Measurements from ENCODE around the gene HMGCL.
"Not testable (repeated sequence)": the region's sequence is repeated elsewhere in the genome, so short reads cannot be mapped to it uniquely, and the experiment has no call there.

Gene HMGCL

DNA sequence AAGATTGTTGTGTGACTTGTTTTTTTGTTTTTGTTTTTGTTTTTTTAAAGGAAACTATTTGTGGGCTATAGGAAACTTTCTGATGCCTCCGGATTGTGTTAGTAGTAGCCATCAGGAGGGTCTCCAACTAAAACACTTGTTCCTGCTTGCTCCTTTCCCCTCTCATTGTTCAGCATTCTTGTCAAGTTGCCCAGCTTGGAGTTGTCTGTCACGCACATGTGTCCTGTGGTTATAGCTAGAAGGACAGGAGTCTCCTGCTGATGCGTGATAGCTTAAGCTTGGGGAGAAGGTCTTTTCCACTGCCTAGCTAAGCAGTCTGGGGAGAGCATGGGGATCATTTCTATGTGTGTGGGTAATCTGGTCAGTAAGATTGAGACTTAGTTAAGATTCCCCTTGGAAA lies 37.5 kb downstream of the HMGCL start:
- Mint-ChIP-seq H3K36me3 (ENCODE audit: low read depth) (peaks cover 74% of the 10 kb centered on the region), H3K9me3 (no peaks in the 10 kb centered on the region), H3K4me3 (no peak overlapping the region), H3K27ac (peak overlapping the region; percentile 35), H3K27me3 (no peaks in the 10 kb centered on the region), H3K4me1 (ENCODE audit: low read depth) (peaks cover 28% of the 10 kb centered on the region)
- DNase-seq: no peak

DNA sequence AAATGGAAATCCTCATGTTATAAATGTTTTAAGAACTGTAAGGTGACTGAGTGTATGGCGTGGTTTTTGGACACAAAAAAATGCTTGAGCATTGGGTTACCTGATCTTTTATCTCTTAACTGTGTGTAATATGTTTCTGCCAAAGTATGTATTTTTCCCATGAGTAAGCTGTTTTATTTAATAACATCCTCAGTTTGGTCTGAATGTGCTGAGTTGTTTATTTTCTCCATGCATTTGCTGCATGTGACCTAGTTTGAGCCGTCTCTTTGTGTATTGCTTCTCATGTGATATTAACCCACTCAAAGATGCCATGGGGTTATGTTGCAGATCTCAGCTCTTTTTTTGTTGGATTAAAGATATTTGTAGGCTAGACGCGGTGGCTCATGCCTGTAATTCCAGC lies 40.4 kb downstream of the HMGCL start:
- H3K27ac Mint-ChIP-seq: no peak overlapping the region
- peaks cover 77% of the 10 kb centered on the region for H3K36me3 Mint-ChIP-seq (ENCODE audit: low read depth)

DNA sequence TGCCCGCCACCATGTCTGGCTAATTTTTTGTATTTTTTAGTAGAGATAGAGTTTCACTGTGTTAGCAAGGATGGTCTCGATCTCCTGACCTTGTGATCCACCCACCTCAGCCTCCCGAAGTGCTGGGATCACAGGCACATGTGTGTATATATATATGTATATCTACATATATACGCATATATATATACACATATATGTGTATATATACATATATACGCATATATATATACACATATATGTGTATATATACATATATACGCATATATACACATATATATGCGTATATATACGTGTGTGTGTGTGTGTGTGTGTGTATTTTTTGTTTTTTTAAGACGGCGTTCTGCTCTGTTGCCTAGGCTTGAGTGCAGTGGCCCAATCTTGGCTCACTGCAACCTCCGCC lies 42.1 kb downstream of the HMGCL start:
- H3K4me1 Mint-ChIP-seq (ENCODE audit: low read depth): peaks cover 26% of the 10 kb centered on the region
- not testable (repeated sequence) for DNase-seq, H3K4me3 Mint-ChIP-seq, H3K9me3 Mint-ChIP-seq, H3K27ac Mint-ChIP-seq, H3K27me3 Mint-ChIP-seq
- peaks cover 76% of the 10 kb centered on the region for H3K36me3 Mint-ChIP-seq (ENCODE audit: low read depth)

More for the DNA sequence above, 40.4 kb downstream of the HMGCL start:
- no peaks in the 10 kb centered on the region for H3K27me3 Mint-ChIP-seq
- no peak overlapping the region for H3K4me3 Mint-ChIP-seq
- no peaks in the 10 kb centered on the region for H3K9me3 Mint-ChIP-seq
- DNase-seq: no peak
- H3K4me1 Mint-ChIP-seq (ENCODE audit: low read depth): peaks cover 18% of the 10 kb centered on the region

DNA sequence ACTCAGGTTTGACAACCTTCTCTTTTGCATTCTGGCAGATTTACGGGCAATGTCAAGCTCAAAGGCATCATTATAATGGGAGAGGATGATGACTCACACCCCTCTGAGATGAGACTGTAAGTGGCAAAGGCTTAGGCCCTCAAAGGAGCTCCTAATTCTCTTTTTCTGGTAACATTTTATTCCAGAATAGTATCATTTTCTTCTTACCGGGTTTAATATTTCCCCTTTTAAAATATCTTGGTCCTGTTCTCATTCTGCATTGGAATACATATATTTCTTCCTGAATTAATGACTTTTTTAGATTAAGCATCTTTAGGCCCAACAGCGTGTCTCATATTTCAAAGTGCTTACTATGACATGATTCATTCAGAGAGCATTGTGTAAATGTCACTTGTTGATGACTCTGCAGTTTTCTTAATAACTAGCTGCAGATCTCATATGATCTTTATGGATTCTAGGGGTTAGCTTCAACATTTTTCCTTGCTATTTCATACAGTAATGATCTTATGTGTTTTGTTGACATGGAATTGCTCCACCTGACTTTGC lies 45.3 kb downstream of the HMGCL start:
- H3K27ac Mint-ChIP-seq: peak overlapping the region; percentile 89
- H3K36me3 Mint-ChIP-seq (ENCODE audit: low read depth): peaks cover 52% of the 10 kb centered on the region
- H3K27me3 Mint-ChIP-seq: no peaks in the 10 kb centered on the region
- H3K4me1 Mint-ChIP-seq (ENCODE audit: low read depth): peaks cover 45% of the 10 kb centered on the region
- no peaks in the 10 kb centered on the region for H3K9me3 Mint-ChIP-seq
- DNase-seq: no peak
- peak overlapping the region; percentile 92 for H3K4me3 Mint-ChIP-seq

DNA sequence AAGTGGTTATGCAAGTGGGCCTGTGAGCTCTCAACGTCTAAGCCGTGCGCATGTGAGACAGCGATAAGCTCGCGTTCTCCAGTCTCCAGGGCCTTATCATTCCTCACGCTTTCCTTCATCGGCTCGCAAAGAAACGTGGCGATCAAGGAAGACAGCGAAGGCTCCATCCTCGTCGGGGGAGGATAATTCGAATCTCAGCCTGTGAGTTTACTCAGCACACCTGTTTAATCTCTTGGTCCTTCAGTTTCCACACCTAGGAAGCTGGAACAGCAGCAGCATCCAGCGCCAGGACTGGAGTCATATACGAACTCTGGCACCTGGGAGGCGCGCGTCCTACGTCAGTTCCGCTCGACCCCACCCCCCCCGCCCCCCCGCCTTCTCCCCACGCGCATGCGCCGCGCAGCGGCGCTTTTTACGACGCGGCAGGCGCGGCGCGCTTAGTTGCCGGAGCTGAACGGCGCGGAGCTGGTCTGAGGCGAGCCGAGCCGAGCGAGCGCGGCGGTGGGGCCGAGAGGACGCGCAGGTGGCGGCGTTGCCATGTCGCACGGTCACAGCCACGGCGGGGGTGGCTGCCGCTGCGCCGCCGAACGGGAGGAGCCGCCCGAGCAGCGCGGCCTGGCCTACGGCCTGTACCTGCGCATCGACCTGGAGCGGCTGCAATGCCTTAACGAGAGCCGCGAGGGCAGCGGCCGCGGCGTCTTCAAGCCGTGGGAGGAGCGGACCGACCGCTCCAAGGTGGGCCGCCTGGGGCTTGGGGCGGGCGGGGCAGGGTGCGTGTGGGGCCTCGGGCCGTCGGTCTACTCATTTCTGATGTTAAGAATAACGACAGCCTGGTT lies 47.0 kb downstream of the HMGCL start, which contains the start of gene PITHD1:
TSS of gene PITHD1 (plus strand) at position 440 of the 836 bp plus-strand sequence. CDS start at position 538, 98 bp downstream.
- no peaks in the 10 kb centered on the region for H3K9me3 Mint-ChIP-seq
- H3K27ac Mint-ChIP-seq: peak within 1 kb of the TSS; percentile 96
- no peaks in the 10 kb centered on the region for H3K27me3 Mint-ChIP-seq
- peaks cover 38% of the 10 kb centered on the region for H3K36me3 Mint-ChIP-seq (ENCODE audit: low read depth)
- peak within 1 kb of the TSS; percentile 92 for H3K4me3 Mint-ChIP-seq
- peaks cover 53% of the 10 kb centered on the region for H3K4me1 Mint-ChIP-seq (ENCODE audit: low read depth)
- peak; percentile 86 for DNase-seq

DNA sequence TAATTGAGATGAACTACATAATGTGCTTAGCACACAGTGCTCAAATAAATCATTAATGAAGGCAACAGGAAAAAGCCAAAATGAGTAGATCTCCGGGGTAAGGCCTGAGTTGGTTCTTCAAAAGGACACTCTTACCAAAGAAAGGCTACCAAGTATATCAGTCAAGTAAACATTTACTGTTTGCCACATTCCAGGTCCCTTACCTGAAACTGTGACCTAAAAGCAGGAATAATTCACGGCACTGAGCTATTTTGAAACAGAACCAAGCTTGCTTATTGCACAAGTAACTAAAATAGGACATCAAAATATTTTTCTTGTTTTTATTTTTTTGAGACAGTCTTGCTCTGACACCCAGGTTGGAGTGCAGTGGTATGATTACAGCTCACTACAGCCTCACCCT lies 49.0 kb downstream of the HMGCL start:
- Mint-ChIP-seq H3K4me1 (ENCODE audit: low read depth) (peaks cover 53% of the 10 kb centered on the region), H3K9me3 (no peaks in the 10 kb centered on the region), H3K27ac (peak overlapping the region; percentile 96), H3K4me3 (peak overlapping the region; percentile 92), H3K27me3 (no peaks in the 10 kb centered on the region), H3K36me3 (ENCODE audit: low read depth) (peaks cover 32% of the 10 kb centered on the region)
- DNase-seq: no peak

DNA sequence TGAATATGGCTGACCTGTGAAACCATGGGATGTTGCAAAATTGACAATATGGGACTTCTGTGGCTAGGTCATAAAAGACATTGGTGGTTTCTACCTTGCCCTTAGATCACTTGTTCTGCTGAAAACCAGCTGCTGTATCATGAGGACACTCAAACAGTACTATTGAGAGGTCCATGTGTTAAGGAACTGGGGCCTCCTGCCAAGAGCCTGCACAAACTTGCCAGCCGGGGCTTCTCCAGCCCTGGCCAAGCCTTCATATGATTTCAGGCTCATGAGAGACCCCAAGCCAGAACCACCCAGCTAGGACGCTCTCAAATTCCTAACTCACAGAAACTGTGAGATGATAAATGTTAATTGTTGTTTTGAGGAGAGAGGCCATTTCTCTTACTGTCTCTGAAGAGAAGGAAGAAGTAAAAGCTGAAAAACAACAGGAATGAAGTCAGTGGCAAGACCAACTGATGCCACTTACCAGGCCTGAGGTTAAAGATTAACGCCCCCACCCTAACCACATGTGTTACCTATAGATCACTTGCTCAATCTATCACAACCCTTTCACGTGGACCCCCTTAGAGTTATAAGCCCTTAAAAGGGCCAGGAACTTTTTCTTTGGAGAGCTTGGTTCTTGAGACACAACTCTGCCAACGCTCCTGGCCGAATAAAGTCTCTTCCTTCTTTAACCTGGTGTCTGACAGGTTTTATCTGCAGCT lies 50.9 kb downstream of the HMGCL start:
- no peak overlapping the region for H3K27ac Mint-ChIP-seq
- H3K4me3 Mint-ChIP-seq: no peak overlapping the region
- no peak for DNase-seq
- no peaks in the 10 kb centered on the region for H3K9me3 Mint-ChIP-seq
- peaks cover 22% of the 10 kb centered on the region for H3K36me3 Mint-ChIP-seq (ENCODE audit: low read depth)
- H3K4me1 Mint-ChIP-seq (ENCODE audit: low read depth): peaks cover 42% of the 10 kb centered on the region
- H3K27me3 Mint-ChIP-seq: no peaks in the 10 kb centered on the region

DNA sequence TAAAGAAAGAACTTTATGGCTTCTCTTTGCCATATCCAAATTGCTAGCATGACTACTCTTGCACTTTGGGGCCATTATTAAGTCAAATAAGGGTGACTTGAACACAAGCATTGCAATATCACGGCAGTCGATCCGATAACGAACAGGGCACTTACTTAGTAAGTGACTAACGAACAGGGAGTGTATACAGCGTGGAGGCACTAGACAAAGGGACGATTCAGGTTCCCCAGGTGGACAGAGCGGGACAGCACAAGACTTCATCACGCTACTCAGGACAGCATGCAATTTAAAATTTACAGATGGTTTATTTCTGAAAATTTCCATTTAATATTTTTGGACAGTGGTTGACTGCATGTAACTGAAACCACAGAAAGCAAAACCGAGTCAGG lies 52.4 kb downstream of the HMGCL start:
- Mint-ChIP-seq H3K4me3 (no peak overlapping the region), H3K27ac (no peak overlapping the region), H3K27me3 (no peaks in the 10 kb centered on the region), H3K36me3 (ENCODE audit: low read depth) (peaks cover 27% of the 10 kb centered on the region), H3K4me1 (ENCODE audit: low read depth) (peaks cover 34% of the 10 kb centered on the region), H3K9me3 (no peaks in the 10 kb centered on the region)
- no peak for DNase-seq

DNA sequence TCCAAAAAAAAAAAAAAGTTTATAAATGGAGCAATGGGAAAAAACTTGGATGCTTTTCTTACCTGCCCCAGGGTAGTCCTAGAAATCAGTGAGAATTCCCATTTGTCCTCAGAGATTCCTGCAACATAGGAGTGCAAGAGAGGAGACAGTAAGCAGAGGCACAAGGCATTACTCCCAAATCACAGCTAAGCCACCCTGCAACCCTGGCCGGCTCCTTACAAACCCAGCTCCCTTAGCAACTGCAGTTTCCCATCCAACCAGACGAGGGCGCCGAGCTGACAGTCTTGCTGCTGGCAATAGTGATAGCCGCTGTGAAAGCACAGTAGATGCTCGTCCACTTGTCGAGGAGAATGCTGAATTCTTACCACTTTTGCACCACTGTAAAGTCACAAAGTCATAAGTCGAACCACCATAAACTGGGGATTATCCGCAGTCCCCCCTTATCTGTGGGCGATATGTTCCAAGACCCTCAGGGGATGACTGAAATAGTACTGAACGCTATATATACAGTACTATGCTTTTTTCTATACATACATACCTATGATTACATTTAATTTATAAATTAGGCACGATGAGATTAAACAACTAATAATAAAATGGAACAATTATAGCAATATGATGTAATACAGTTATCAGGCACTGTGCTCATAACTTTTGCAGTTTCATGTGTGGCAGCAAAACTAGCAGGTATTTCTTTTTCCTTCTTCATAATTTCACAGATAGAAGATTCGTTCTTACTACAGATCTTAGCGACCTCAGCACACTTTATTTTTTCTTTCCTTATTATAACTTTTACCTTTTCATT lies 53.0 kb downstream of the HMGCL start:
- Mint-ChIP-seq H3K36me3 (ENCODE audit: low read depth) (peaks cover 29% of the 10 kb centered on the region), H3K27ac (no peak overlapping the region), H3K9me3 (no peaks in the 10 kb centered on the region), H3K27me3 (no peaks in the 10 kb centered on the region), H3K4me3 (no peak overlapping the region), H3K4me1 (ENCODE audit: low read depth) (peaks cover 34% of the 10 kb centered on the region)
- peak; percentile 89 for DNase-seq

DNA sequence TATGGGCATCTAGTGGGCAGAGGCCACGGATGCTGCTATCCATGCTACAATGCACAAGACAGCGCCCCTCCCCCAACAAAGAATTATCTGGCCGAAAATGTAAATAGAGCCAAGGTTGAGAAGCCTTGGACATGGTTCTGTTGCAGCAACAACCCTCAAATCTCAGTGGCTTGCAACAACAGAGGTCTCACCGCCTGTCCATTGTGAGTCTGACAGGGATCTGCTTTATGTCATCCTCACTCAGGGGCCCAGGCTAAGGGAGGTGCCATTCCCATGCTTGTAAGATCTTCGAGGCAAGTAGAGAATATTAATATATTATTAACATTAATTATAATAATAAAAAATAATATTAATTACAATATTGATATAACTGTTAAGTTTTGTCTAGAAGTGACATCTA lies 56.5 kb downstream of the HMGCL start:
- Mint-ChIP-seq H3K9me3 (no peaks in the 10 kb centered on the region), H3K4me3 (no peak overlapping the region), H3K36me3 (ENCODE audit: low read depth) (peaks cover 49% of the 10 kb centered on the region), H3K4me1 (ENCODE audit: low read depth) (peaks cover 8% of the 10 kb centered on the region), H3K27me3 (no peaks in the 10 kb centered on the region), H3K27ac (no peak overlapping the region)
- DNase-seq: no peak

DNA sequence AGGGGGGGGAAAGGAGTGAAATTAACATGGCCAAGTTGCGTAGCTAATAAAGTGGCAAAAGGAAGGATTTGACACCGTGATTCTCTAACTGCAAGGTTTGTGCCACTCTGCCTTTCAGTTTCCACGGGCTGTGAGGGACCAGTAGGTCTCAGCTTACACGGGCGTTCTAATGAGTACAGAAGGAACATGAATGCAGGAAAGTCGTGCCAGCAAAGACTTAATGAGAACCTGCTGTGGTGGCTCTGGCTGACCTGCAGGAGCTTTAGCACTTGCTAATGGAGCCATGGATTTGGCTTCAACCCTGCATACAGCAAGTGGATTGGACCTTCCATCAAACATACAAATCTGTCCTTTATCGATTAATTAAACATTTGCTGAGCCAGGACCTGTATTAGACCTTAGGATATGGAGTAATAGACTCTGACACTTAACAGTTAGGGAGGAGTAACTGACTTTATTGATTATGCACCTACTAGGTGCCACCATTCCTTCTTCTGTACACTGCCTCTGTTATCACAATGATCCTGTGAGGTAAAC lies 62.1 kb downstream of the HMGCL start:
- no peak for DNase-seq
- peaks cover 2% of the 10 kb centered on the region for H3K4me1 Mint-ChIP-seq (ENCODE audit: low read depth)
- peaks cover 85% of the 10 kb centered on the region for H3K36me3 Mint-ChIP-seq (ENCODE audit: low read depth)
- H3K9me3 Mint-ChIP-seq: no peaks in the 10 kb centered on the region
- H3K27ac Mint-ChIP-seq: peak overlapping the region; percentile 10
- no peak overlapping the region for H3K4me3 Mint-ChIP-seq
- H3K27me3 Mint-ChIP-seq: no peaks in the 10 kb centered on the region

DNA sequence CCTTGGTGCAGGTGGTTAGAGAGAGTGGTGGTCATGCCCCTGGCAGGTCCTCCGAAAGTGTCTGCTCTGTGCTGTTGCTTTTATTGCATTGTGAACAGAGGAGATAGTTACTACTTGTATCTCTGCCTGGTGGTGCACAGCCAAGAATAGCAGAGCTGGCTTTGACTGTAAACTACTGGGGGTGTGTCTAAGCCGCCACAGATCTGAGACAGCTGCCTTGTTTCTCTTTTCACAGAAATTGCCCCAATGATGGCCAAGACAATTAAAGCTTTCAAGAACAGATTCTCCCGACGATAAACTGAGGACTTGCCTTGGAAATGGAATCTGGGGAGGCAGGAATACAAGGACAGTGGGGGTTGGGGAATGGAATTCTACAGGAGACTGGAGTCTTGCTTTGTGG lies 66.0 kb downstream of the HMGCL start:
- peak overlapping the region; percentile 61 for H3K27ac Mint-ChIP-seq
- peaks cover 97% of the 10 kb centered on the region for H3K36me3 Mint-ChIP-seq (ENCODE audit: low read depth)
- H3K9me3 Mint-ChIP-seq: no peaks in the 10 kb centered on the region
- no peaks in the 10 kb centered on the region for H3K27me3 Mint-ChIP-seq
- no peak overlapping the region for H3K4me3 Mint-ChIP-seq
- no peak for DNase-seq
- H3K4me1 Mint-ChIP-seq (ENCODE audit: low read depth): peaks cover 2% of the 10 kb centered on the region

DNA sequence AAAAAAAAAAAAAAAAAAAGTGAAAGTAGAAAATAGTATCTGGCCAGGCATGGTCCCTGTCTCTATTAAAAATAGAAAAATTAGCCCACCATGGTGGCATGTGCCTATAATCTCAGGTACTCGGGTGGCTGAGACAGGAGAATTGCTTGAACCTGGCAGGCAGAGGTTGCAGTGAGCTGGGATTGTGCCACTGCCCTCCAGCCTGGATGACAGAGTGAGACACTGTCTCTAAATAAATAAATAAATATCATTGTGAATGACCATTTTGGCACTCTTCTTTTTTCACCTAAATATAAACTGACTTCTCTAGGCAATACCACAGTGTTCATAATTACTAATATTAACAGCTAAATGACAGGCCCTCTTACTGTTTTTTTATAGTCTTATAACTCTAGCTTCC lies 67.4 kb downstream of the HMGCL start:
- Mint-ChIP-seq H3K4me3 (no peak overlapping the region), H3K27me3 (no peaks in the 10 kb centered on the region), H3K36me3 (ENCODE audit: low read depth) (peaks cover 98% of the 10 kb centered on the region), H3K9me3 (no peaks in the 10 kb centered on the region), H3K27ac (no peak overlapping the region), H3K4me1 (ENCODE audit: low read depth) (peaks cover 2% of the 10 kb centered on the region)
- DNase-seq: no peak

DNA sequence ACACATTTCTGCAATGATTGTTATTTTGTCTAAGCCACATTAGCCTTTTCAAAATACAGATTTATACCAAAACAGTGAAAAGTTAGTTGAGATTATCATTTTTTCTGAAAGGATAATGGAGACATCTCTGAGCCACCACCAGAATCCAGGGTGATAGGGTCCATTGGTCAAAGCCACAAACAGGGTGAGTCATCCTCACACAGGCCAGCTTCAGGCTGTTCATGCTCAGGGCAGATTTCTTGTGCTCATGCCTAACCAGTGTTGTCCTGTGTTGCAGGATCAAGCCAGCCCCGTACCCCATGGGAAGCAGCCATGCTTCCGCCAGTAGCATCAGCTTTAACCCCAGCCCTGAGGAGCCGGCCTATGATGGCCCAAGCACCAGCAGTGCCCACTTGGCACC lies 68.6 kb downstream of the HMGCL start:
- DNase-seq: no peak
- Mint-ChIP-seq H3K9me3 (no peaks in the 10 kb centered on the region), H3K4me1 (ENCODE audit: low read depth) (peaks cover under 1% of the 10 kb centered on the region), H3K36me3 (ENCODE audit: low read depth) (peaks cover 96% of the 10 kb centered on the region), H3K4me3 (no peak overlapping the region), H3K27me3 (no peaks in the 10 kb centered on the region), H3K27ac (peak overlapping the region; percentile 37)

All from activated T-cell treated with anti-CD3 and anti-CD28 coated beads, Interleukin-2, amount 50 U/mL, for 24 hours (primary cell).